ENCODE data around the gene TMCO5A.
"Not testable (repeated sequence)": the region's sequence is repeated elsewhere in the genome, so short reads cannot be mapped to it uniquely, and the experiment has no call there.

Gene TMCO5A

GRCh38 chr15:37934340-37934739 lies at the start of gene TMCO5A:
Gene TMCO5A (plus strand): TSS chr15:37934640. CDS start chr15:37936324, 1,684 bp downstream.
- DNase-seq (ENCODE audit: low read depth) = no peak

DNA sequence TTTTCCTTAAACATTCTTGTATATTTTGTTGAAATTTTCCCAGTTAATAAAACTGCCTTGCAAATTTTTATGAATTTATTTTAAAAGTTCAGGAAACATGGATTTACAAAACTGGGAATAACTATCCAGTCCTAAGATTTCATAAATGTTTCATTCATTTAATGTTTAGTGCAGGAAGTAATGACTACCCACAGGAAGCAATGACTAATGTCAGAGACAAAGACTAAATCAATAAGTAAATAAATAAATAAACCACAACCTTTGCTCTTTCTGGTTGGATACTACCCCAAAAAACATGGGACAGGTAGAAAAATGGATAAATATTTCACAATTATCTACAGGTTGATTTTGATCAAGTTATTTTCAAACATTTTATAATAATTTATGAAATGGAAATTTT lies 48.8 kb upstream of the TMCO5A start:
- no peak for DNase-seq (ENCODE audit: low read depth)

GRCh38 chr15:37888356-37888755 lies 46.1 kb upstream of the TMCO5A start:
- DNase-seq (ENCODE audit: low read depth) = no peak

GRCh38 chr15:37891766-37892368 lies 42.6 kb upstream of the TMCO5A start:
- DNase-seq (ENCODE audit: low read depth) = no peak

- no peak for DNase-seq (ENCODE audit: low read depth)
These were observed 41.1 kb upstream of the TMCO5A start for GRCh38 chr15:37893309-37893708.

- no peak for DNase-seq (ENCODE audit: low read depth)
These were observed 36.1 kb upstream of the TMCO5A start for GRCh38 chr15:37898362-37898761.

- no peak for DNase-seq (ENCODE audit: low read depth)
These were observed 33.9 kb upstream of the TMCO5A start for GRCh38 chr15:37900326-37901221.

- no peak for DNase-seq (ENCODE audit: low read depth)
These were observed 32.3 kb upstream of the TMCO5A start for GRCh38 chr15:37902126-37902525.

DNA sequence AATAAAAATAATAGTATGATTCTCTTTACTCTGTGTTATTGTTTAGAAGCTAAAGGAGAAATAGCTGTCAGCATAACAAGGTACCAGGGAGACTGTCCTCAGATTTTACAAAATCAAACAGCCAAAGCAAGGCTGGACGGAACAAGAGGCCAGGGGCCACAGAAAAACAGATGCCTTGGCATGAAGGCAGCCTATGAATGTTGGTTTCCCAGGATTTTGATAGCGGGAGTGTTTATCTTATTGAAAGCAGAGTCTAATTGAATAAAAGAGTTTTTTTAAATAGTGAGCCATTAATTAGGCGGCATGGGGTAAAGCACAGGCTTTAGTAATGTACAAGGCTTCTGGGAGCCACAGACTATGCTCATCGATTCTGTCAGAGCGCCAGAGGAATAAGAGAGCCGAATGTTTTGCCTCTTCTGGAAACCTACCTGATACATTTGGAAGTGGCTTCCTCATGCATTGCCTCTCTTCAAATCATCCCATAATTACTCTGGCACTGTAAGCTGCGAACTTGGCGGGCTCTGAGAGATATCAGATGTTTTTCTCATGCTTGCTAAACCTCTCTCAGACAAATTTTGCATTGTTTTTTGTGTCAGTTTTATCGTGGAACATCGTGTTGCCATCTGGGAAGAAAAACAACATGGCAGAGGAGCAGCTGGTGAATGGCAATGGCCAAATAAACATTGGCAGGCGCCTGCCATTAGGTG lies 30.4 kb upstream of the TMCO5A start:
- no peak for DNase-seq (ENCODE audit: low read depth)

- no peak for DNase-seq (ENCODE audit: low read depth)
These were observed 27.3 kb upstream of the TMCO5A start for GRCh38 chr15:37907136-37907535.

GRCh38 chr15:37921527-37922385 lies 12.7 kb upstream of the TMCO5A start:
- no peak for DNase-seq (ENCODE audit: low read depth)

DNA sequence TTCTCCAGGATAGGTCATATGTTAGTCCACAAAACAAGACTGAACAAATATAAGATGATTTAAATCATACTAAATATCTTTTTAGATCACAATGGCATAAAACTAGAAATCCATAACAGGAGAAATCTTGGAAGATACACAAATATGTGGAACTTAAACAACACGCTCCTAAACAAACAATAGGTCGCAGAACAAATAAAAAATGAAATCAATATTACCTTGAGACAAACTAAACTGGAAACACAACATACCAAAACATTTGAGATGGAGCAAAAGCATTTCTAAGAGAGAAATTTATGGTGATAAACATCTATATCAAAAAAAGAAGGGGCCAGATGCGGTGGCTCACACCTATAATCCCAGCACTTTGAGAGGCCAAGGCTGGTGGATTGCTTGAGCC lies 8.3 kb upstream of the TMCO5A start:
- no peak for DNase-seq (ENCODE audit: low read depth)

DNA sequence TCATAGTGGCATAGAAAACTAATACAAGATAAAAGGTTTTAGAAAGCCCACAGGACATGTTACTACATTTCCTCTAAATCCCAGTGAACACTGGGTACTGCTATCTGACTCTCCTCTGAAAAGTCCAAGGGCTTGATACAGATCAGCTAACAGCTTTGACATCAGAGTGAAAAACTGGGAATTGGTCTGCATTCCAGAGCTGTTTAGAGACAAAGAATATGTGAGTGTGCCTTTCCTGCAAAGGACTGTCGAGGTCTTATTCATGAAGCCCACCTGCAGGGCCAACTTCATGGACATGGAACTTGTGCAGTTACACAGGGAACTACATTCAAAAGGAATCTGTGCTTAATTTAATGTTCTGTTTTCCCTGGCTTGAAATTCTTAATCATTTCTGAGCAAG lies 5.2 kb upstream of the TMCO5A start:
- no peak for DNase-seq (ENCODE audit: low read depth)

DNA sequence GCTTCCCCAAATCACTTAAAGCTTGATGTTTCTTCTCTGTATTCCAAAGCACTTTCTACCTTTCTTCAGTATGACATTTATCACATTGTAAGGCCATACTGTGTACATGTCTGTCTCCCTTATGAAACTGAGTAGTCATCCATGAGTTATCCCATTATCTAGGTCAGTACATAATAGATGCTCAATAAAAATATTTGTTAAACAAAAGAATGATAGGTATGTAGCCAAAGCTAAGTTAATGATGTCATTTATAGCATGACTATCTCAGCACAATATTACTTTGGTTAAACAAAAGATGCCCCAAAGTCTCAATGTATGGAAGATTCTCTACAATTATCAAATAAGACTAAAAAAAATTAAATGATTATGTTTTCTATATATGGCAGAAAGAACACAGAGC lies 3.1 kb upstream of the TMCO5A start:
- no peak for DNase-seq (ENCODE audit: low read depth)

DNA sequence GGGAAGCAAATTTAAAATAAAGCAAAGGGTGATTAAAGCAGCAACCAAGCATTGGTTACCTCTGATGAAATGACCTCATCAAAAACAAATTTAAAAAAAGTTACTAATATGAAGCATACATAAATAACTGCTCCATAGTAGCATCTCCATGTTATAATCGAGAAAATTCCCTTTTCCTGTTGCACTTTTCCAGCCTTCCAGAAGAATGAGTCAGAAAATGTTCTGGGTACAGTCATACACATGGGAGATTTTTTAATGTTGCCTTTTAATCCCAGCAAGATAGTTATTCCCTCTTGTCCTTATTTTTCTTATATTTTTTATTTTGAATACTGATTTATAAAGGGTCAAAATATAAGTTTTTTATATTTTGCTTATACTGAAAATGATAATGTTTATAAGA lies 2.6 kb upstream of the TMCO5A start:
- DNase-seq (ENCODE audit: low read depth) = no peak

DNA sequence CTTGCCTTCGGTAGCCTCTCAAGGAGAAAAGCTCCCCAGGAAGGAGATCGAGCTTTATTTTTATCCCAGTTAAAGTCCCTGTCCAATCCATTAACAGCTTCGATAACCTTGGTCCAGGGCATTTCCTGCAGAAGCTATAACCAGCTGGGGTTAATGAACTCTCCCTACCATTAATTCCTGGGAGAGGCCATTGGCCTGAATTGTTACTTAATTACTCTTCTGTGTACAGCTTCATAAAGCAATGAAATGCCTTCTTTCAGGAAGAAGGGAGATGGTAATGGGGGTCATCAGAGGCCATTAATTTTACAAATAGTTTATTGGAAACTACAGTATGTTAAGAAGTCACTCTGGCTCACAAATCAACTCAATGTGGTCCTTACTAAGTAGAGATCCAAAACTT lies 1.9 kb upstream of the TMCO5A start:
- no peak for DNase-seq (ENCODE audit: low read depth)

- no peak for DNase-seq (ENCODE audit: low read depth)
These were observed 774 bp upstream of the TMCO5A start for GRCh38 chr15:37933666-37934065.

GRCh38 chr15:37940876-37941275 lies 6.4 kb downstream of the TMCO5A start:
- no peak for DNase-seq (ENCODE audit: low read depth)

- no peak for DNase-seq (ENCODE audit: low read depth)
These were observed 7.3 kb downstream of the TMCO5A start for GRCh38 chr15:37941779-37942178.

DNA sequence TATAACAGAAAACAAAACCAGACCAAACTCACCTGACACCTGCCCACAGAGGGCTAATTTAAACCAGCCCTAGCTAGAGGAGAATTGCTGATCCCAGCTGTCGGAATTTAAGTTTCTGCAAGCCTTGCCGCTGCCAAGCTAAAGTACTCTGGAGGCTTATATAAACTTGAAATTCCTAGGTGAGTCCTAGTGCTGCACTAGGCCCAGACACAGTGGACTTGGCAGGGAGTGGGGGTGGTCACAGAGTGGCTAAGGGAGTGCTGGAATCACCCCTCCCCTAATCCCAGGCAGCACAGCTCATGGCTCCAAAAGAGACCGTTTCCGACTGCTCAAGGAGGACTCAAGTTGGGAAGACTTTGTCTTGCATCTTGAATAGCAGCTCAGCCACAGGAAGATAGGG lies 17.6 kb downstream of the TMCO5A start:
- no peak for DNase-seq (ENCODE audit: low read depth)

DNA sequence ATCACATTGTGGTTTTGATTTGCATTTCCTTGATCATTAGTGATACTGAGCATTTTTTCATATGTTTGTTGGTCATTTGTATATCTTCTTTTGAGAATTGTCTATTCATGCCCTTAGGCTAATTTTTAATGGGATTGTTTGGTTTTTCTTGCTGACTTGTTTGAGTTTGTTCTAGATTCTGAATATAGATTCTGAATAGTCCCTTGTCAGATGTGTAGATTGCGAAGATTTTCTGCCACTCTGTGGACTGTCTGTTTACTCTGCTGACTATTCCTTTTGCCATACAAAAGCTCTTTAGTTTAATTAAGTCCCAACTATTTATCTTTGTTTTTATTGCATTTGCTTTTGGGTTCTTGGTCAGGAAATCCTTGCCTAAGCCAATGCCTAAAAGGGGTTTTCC lies 26.3 kb downstream of the TMCO5A start:
- not testable (repeated sequence) for DNase-seq (ENCODE audit: low read depth)

DNA sequence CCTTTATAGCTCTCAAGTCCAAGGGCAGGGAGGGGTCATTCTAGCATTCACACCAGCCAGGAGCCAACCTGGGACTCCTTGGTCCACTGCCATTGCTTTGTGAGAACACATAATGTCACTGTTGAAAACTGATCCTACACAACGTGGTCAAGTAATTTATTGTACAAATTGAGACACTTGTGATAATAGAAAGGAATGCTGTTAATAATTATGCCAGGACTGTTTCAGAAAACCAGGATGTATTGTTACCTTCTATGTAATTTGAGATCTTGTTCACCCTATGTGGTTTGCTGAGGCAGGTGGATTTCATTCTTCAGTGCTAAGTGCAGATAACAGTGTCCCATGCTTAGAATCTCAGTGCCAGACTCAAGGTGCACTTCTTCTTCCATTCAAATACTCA lies 33.3 kb downstream of the TMCO5A start:
- DNase-seq (ENCODE audit: low read depth) = no peak

Measured in stimulated activated CD8-positive, alpha-beta memory T cell treated with anti-CD3 and anti-CD28 coated beads, Interleukin-4, amount 100 ng/mL, for 24 hours (primary cell).